HG03175 (cell line): ENCODE results near the gene PRR12.

Experiments used
- ATAC-seq: cut with Tn5 transposase; IDR thresholded peaks from one replicate; pipeline ENCODE4 v1.9.1; 2021; ENCODE audit warnings: mild to moderate bottlenecking, moderate library complexity; ENCODE audit not compliant: unreplicated experiment

The PRR12 gene

DNA sequence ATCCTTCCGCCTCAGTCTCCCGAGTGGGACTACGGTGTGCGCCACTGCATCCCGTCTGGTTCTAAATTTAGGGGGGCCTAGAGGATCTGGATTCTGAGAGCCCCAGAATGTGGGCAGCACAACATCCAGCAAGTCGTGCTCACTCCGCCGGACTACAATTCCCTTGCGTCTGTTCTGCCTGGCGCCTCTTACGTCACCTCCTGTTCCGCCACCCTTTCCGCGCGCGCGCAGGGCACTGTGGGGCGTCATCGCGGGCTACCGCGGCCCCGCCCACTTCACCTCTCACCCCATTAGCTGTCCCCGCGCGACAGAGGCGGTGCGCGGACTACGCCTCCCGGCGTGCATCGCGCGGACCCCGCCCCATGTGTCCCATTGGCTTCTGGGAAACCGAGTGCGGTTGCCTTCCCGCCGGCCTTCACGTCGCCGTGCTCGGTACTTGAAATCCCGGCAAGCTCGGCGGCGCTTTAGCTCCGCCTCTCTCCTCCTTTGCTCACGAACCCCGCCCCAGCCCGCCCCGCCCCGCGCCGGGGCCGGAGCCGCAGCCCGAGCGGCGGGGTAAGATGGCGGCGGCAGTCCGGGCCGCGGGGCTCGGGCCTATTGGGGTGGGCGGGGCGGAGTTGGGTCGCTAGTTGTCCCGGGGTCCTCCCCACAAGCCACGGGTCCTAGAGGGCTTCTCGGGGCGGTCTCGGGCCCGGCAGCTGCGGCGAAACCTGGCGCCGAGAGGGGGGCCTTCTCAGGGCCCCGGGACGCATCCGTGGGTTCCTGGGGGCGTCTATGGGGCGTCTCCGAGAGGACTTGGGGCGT is 50.9 kb downstream of the PRR12 start, which contains the start of gene SCAF1:
Gene SCAF1 (plus strand): TSS at position 522 of the 804 bp plus-strand sequence. CDS start 2,818 bp downstream, outside the sequence.
- ATAC-seq: peak; percentile 63

DNA sequence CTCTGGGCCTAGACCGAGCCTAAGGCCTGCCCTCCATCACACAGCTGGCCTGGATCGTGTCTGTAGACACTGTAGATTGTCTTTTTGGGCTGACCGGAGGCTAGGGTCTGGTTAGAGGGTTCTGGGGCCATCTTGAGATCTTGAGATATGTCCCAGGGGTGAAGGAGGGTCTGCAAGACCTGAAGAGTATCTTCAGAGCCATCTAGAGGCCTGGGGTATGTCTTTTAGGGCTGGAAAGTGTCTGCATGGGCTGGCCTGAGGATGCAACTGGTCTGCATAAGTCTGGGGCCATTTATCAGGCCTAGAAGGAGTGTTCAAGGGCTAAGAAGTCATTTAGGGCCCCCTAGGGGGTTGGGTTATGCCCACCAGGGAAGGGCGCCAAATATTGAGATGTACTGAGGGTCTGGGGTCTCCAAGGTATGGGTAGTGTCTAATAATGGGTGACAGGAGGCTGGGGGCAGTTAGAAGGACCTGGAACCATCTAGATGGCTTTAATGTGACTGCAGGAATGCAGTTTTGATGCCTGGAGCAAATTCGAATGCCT is 51.6 kb downstream of the PRR12 start:
- no peak for ATAC-seq

- no peak for ATAC-seq
These were observed 52.5 kb downstream of the PRR12 start for GRCh38 chr19:49643466-49643865.

GRCh38 chr19:49645592-49645991 is 54.6 kb downstream of the PRR12 start:
- ATAC-seq: no peak

DNA sequence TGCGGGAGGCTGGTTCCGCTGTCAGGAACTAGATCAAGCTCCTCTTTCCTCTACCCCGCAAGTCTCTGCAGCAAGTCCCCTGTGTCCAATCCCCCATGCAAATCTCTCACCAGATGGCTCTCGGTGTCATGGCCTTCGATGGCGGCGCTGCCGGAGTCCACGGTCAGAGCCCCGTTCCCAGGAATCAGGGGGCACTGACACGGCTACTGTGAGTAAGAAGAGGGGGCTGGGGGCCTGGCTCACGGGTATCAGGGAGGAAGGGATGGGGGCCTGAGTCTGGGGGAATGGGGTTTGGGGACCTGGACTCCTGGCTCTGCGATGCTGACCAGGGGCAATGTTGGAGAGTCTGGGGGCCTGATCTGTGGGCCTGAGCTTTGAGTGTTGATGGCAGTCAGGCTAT is 55.0 kb downstream of the PRR12 start:
- ATAC-seq: no peak

GRCh38 chr19:49646586-49646985 is 55.6 kb downstream of the PRR12 start:
- ATAC-seq: no peak

- no peak for ATAC-seq
These were observed 60.2 kb downstream of the PRR12 start for GRCh38 chr19:49651029-49651819.

- no peak for ATAC-seq
These were observed 61.0 kb downstream of the PRR12 start for GRCh38 chr19:49651820-49652550.

GRCh38 chr19:49652551-49653465 is 61.8 kb downstream of the PRR12 start:
- no peak for ATAC-seq

DNA sequence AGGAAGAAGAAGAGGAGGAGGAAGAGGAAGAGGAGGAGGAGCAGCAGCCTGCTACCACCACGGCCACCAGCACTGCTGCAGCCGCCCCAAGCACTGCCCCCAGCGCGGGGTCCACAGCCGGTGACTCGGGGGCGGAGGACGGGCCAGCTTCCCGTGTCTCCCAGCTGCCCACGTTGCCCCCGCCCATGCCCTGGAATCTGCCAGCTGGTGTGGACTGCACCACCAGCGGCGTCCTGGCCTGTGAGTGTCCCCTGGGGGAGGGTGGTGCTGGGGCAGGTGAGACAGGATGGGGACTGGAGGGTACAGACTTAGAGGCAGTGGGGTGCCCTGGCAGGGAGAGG is 62.5 kb downstream of the PRR12 start:
- no peak for ATAC-seq

DNA sequence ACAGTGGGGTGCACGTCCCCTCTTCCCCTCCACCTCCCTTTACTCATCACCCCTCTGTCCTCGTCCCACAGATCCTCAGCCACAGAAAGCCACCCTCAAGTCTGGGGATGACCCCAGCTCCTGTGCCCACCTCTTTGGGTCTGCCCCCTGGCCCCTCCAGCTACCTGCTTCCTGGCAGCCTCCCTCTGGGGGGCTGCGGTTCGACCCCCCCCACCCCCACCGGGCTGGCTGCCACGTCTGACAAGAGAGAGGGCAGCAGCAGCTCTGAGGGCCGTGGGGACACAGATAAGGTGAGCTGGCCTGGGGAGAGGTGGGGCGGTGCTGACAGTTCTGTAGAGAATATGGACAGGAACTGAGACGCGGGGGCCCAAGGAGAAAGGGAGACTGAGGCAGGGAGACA is 63.6 kb downstream of the PRR12 start:
- ATAC-seq: no peak

GRCh38 chr19:49655570-49656455 is 64.8 kb downstream of the PRR12 start:
- ATAC-seq: no peak

- no peak for ATAC-seq
These were observed 65.6 kb downstream of the PRR12 start for GRCh38 chr19:49656456-49657109.

- ATAC-seq: no peak
These were observed 66.6 kb downstream of the PRR12 start for GRCh38 chr19:49657493-49658138.

GRCh38 chr19:49658139-49658517 is 67.1 kb downstream of the PRR12 start:
- no peak for ATAC-seq

- ATAC-seq: no peak
These were observed 67.8 kb downstream of the PRR12 start for GRCh38 chr19:49658566-49659442.

DNA sequence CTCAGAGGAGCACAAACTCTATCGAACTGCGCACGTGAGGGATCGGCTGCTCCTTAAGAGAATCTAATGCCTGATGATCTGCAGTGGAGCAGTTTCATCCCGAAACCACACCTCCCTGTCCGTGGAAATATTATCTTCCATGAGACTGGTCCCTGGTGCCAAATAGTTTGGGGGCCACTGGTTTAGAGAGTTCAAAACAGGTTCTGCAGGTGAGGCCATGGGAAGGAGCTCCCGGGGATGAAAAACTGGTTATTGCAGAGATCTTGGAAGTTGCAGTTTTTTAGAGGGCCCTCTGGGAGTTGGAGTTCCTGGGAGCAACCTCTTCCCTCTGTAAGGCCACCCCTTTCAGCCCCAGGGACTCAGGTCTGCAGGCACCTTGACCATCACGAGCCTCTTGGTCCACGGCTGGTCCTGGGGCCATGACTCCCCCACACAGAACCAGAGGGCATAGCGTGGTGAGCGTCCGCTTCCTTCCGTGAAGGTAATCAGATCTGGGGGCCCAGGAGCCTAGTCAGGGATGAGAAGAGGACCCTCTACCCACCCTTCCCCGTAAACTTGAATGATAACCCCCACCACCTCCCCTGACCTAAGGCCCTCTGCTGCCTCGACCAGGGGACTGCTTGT is 69.5 kb downstream of the PRR12 start:
- no peak for ATAC-seq
